Pons (tissue), 1 donor: Measurements from ENCODE around the gene ZRANB1.
"Not testable (repeated sequence)": the region's sequence is repeated elsewhere in the genome, so short reads cannot be mapped to it uniquely, and the experiment has no call there.

Experiments used
- DNase-seq: peaks from one replicate; pipeline ENCODE4 v3.0.0-alpha.2; 2016; ENCODE audit warnings: low spot score

The ZRANB1 gene

GRCh38 chr10:124941823-124942222 is at the start of gene ZRANB1:
ZRANB1 (plus strand) TSS chr10:124942123; CDS start chr10:124942494, 371 bp downstream.
- no peak for DNase-seq

- DNase-seq: no peak
These were observed 49.0 kb upstream of the ZRANB1 start for GRCh38 chr10:124892905-124893304.

GRCh38 chr10:124894569-124895215 is 47.2 kb upstream of the ZRANB1 start:
- no peak for DNase-seq

GRCh38 chr10:124896751-124897150 is 45.2 kb upstream of the ZRANB1 start:
- DNase-seq: no peak

GRCh38 chr10:124898471-124898870 is 43.5 kb upstream of the ZRANB1 start:
- no peak for DNase-seq

GRCh38 chr10:124899151-124899550 is 42.8 kb upstream of the ZRANB1 start:
- no peak for DNase-seq

- DNase-seq: no peak
These were observed 39.5 kb upstream of the ZRANB1 start for GRCh38 chr10:124902462-124902861.

GRCh38 chr10:124903111-124903510 is 38.8 kb upstream of the ZRANB1 start:
- no peak for DNase-seq

- no peak for DNase-seq
These were observed 37.1 kb upstream of the ZRANB1 start for GRCh38 chr10:124904796-124905195.

- no peak for DNase-seq
These were observed 35.3 kb upstream of the ZRANB1 start for GRCh38 chr10:124906551-124907001.

- no peak for DNase-seq
These were observed 32.4 kb upstream of the ZRANB1 start for GRCh38 chr10:124909563-124909962.

GRCh38 chr10:124911124-124912067 is 30.5 kb upstream of the ZRANB1 start:
- peak; percentile 86 for DNase-seq

GRCh38 chr10:124912101-124912886 is 29.6 kb upstream of the ZRANB1 start:
- DNase-seq: no peak

- no peak for DNase-seq
These were observed 28.8 kb upstream of the ZRANB1 start for GRCh38 chr10:124913167-124913566.

- not testable (repeated sequence) for DNase-seq
These were observed 27.5 kb upstream of the ZRANB1 start for GRCh38 chr10:124914398-124914797.

- peak; percentile 39 for DNase-seq
These were observed 25.8 kb upstream of the ZRANB1 start for GRCh38 chr10:124916098-124916584.

- DNase-seq: peak; percentile 95
These were observed 25.1 kb upstream of the ZRANB1 start for GRCh38 chr10:124916585-124917427.

GRCh38 chr10:124917428-124918190 is 24.3 kb upstream of the ZRANB1 start:
- DNase-seq: peak; percentile 50

- DNase-seq: no peak
These were observed 23.6 kb upstream of the ZRANB1 start for GRCh38 chr10:124918191-124918830.

- DNase-seq: no peak
These were observed 23.0 kb upstream of the ZRANB1 start for GRCh38 chr10:124918906-124919305.
